ENCODE data around the gene MESP1.

- TF ChIP-seq CTCF (IDR thresholded peaks at IDR 0.05), result no peak
- no peak for TF ChIP-seq POLR2A (IDR thresholded peaks at IDR 0.05)
- TF ChIP-seq POLR2AphosphoS5 (IDR thresholded peaks at IDR 0.05), result no peak
- no peak for TF ChIP-seq EP300 (IDR thresholded peaks at IDR 0.05)
These were observed 2.0 kb downstream of the MESP1 start for GRCh38 chr15:89749054-89749453.
